HG03521 (cell line): ENCODE results near the gene MYOM3.
"Not testable (repeated sequence)": the region's sequence is repeated elsewhere in the genome, so short reads cannot be mapped to it uniquely, and the experiment has no call there.

Experiments
- ATAC-seq: cut with Tn5 transposase; IDR thresholded peaks from one replicate; pipeline ENCODE4 v1.9.1; 2021; ENCODE audit warnings: mild to moderate bottlenecking, moderate library complexity; ENCODE audit not compliant: unreplicated experiment

MYOM3 gene

GRCh38 chr1:24077278-24077978, 34.5 kb downstream of the MYOM3 start:
- no peak for ATAC-seq

GRCh38 chr1:24075946-24076345, 36.0 kb downstream of the MYOM3 start:
- ATAC-seq: no peak

GRCh38 chr1:24075590-24075854, 36.4 kb downstream of the MYOM3 start:
- ATAC-seq: no peak

- no peak for ATAC-seq
These were observed 36.9 kb downstream of the MYOM3 start for GRCh38 chr1:24074817-24075589.

GRCh38 chr1:24074196-24074595, 37.7 kb downstream of the MYOM3 start:
- ATAC-seq: no peak

GRCh38 chr1:24071941-24072340, 40.0 kb downstream of the MYOM3 start:
- no peak for ATAC-seq

- no peak for ATAC-seq
These were observed 41.0 kb downstream of the MYOM3 start for GRCh38 chr1:24070821-24071393.

GRCh38 chr1:24069817-24070216, 42.1 kb downstream of the MYOM3 start:
- ATAC-seq: no peak

GRCh38 chr1:24067978-24068377, 44.0 kb downstream of the MYOM3 start:
- no peak for ATAC-seq

- no peak for ATAC-seq
These were observed 46.6 kb downstream of the MYOM3 start for GRCh38 chr1:24065304-24065703.

GRCh38 chr1:24062221-24062620, 49.7 kb downstream of the MYOM3 start:
- ATAC-seq: no peak

GRCh38 chr1:24060482-24060881, 51.5 kb downstream of the MYOM3 start:
- no peak for ATAC-seq

GRCh38 chr1:24058671-24059455, 53.1 kb downstream of the MYOM3 start:
- no peak for ATAC-seq

GRCh38 chr1:24057171-24057570, 54.8 kb downstream of the MYOM3 start:
- no peak for ATAC-seq

GRCh38 chr1:24055681-24056080, 56.3 kb downstream of the MYOM3 start:
- no peak for ATAC-seq

GRCh38 chr1:24052220-24052619, 59.7 kb downstream of the MYOM3 start:
- no peak for ATAC-seq

- no peak for ATAC-seq
These were observed 60.6 kb downstream of the MYOM3 start for GRCh38 chr1:24051206-24051945.

- ATAC-seq: no peak
These were observed 62.2 kb downstream of the MYOM3 start for GRCh38 chr1:24049733-24050132.

GRCh38 chr1:24048894-24049293, 63.0 kb downstream of the MYOM3 start:
- ATAC-seq: not testable (repeated sequence)

- ATAC-seq: no peak
These were observed 63.6 kb downstream of the MYOM3 start for GRCh38 chr1:24048205-24048869.
